Activated T-helper 1 cell treated with anti-CD3 and anti-CD28 coated beads, Interleukin-2, amount 50 U/mL, for 16 hours (primary cell): ENCODE results near the gene CLEC7A.

Source experiments
- DNase-seq, 2 donors: peaks; one replicate each; pipeline ENCODE4 v3.0.0-alpha.2; 2020; ENCODE audit warnings: low read depth in 1 of 2, low spot score in 1 of 2

Gene CLEC7A

GRCh38 chr12:10095971-10096370, 34.0 kb downstream of the CLEC7A start:
- DNase-seq: no peak

DNA sequence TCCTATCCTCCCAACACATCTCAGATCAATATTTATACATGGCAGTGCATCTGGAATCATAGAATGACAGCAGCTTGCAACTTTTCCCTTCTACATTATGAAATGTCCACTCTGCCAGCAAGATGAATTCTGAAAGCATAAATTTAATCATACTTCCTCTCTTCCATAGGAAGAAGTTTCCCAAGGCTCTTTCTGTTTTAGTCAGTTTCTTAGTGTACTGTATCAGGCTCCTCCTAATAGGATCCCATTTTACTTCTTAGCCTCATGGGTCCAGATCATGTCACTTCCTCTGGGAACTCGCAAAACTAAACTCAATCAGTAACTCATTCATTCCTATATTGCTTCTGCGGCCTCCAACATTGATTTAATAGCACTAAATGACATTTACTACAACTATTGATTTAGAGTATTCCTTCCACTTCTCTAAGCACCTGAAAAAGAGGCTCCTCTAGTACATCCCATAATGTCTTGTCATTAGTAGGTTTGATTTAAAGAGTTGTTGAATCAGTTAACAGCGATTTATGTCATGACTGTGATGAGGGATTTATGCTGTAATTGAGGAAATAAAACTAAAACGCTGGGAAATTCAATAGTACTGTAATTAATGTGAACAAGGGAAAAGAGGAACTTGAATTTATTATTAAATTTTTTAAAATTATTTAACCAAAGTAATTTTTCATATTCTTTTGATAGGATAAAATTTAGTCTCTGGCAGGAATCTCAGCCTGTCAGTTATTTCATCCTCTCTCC, 35.2 kb downstream of the CLEC7A start:
- DNase-seq: no peak

DNA sequence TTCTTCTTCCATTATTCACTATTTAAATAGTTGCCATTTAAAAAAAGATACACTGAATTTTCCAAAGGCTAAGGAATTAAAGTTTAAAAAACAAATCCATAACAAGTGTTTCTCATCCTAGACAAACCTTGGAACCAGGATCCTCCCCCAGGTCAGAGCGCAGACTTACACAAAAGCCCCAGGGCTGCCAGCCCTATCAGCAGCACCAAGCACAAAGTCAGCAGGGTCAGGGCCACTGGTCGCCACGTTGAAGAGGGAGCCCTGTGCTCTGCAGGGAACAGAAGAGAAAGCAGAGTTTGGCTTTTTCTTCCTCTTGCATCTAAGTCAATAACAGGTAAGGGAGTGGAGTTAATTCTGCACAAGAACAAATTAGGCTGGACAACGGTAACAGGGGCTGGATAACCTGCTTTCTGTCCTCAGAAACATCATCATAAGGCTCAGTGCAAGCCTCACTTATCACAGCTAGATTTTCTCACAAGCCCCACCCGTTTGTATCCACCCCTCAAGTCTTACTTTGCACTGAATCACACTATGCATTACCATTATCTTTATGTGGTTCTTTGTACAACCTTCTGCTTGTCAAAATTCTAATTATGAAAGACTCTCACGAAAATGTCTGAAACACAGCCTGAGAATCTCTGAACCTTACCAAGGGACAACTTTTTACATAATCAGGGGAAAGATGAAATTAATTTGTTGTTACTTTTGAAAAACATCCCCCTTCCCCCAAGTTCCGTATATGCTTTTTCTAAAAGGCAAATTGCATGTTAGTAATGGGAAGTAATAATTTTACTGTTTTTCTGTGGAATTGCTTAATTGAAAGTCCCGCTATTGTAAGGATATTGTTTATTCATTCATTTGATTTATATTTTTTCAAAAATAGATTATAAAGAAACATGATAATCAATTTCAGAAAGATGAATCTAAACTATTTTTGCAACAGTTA, 40.8 kb downstream of the CLEC7A start:
- DNase-seq: no peak

- DNase-seq: no peak
These were observed 42.0 kb downstream of the CLEC7A start for GRCh38 chr12:10088031-10088430.

DNA sequence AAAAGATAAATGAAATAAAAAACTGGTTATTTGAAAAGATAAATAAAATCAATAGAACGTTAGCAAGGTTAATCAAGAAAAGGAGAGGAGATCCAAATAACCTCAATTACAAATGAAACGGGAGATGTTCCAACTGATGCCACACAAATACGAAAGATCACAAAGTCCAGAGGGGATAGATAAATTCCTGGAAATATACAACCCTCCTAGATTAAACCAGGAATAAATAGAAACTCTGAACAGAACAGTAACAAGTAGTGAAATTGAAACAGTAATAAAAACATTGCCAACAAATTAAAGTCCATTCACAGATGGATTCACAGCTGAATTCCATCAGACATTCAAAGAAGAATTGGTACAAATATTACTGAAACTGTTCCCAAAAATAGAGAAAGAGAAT, 43.6 kb downstream of the CLEC7A start:
- DNase-seq: no peak

- no peak for DNase-seq
These were observed 45.3 kb downstream of the CLEC7A start for GRCh38 chr12:10084733-10085132.

- DNase-seq: no peak
These were observed 47.7 kb downstream of the CLEC7A start for GRCh38 chr12:10082117-10082874.

DNA sequence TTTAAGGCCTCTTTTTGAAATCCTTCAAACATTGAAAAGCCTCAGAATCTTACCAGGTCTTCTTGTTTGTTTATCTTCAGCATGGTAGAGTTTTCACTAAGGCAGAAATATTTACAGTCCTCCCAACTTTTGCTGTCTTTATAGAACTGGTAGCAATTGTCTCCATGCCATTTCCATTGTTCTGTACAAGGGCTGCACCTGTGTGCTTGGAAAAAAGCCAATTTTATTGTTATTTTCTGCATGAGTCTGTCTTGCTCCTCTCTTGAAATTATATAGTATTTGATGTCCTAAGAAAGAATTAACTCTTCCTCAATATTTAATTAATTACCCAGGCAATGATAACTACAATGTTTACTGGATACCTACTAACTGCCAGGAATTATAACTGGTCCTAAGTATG, 54.5 kb downstream of the CLEC7A start:
- DNase-seq: no peak

- DNase-seq: no peak
These were observed 56.7 kb downstream of the CLEC7A start for GRCh38 chr12:10073261-10073660.

DNA sequence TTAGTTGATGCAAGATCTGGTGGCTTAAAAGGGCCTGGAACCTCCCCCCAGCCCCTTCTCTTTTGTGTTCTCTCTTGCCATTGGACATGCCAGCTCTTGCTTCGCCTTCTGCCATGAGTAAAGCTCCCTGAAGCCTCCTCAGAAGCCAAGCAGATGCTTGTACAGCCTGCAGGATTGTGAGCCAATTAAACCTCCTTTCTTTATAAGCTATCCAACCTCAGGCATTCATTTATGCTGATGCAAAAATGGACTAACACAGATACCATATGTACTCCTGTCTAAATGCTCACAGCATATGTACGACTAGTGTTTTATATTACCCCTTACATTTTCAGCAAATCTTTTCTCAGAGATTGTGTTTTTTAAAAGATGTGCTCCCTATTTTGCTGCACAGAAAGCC, 57.9 kb downstream of the CLEC7A start:
- no peak for DNase-seq

- no peak for DNase-seq
These were observed 59.6 kb downstream of the CLEC7A start for GRCh38 chr12:10070380-10070779.

DNA sequence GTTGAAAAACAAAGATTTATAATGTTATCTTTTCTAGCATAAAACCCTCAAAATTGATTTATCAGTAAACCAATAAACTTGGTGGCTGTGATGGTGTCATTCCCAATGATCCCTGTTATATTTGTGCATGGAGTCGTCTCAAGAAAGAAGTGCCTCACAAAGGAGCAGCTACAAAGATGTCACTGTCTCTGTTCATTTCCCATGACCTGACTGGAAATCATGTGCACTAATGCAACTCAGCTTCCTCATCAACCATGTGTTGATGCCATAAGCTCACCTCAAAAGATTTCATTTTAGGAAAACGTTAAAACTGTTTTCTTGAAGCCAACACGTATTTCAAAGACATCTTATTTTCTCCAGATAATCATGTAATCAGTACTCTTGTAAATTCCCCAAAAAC, 60.0 kb downstream of the CLEC7A start:
- DNase-seq: no peak

- no peak for DNase-seq
These were observed 60.9 kb downstream of the CLEC7A start for GRCh38 chr12:10069099-10069498.

GRCh38 chr12:10068644-10069043, 61.4 kb downstream of the CLEC7A start:
- DNase-seq: no peak

- DNase-seq: no peak
These were observed 62.1 kb downstream of the CLEC7A start for GRCh38 chr12:10067942-10068341.

DNA sequence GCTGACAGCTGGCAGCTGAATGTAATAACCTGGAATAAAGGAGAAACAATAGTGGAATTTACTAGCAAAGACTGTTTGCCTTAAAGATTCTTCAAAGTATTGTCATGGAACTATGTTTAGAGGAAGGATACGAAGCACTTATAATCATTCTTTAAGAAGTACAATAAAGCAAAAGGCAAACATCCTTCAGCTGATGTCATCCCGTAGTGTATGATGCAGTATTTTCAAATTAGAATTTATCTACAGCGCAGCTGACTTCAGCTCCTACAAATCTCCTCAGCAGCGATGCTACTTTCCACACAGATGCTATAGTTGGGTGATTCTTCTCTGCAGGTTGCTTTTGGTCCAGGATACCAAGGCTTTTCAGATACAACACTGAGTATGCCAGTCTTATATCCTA, 62.7 kb downstream of the CLEC7A start:
- no peak for DNase-seq
